Kidney epithelial cell (primary cell): ENCODE data around the gene BOLA1. TPM values are rescaled to one million over a fixed set of nuclear protein-coding genes. Genes with fewer than 3 reads are reported as not detected.

Source experiments
- DNase-seq: peaks from one replicate; pipeline ENCODE4 v3.0.0-alpha.2; 2010; ENCODE audit warnings: low read depth
- H3K27me3 ChIP-seq: 2 replicates; pipeline ENCODE4 v1.6.0; 2011; ENCODE audit warnings: low read length; ENCODE audit not compliant: control insufficient read depth, insufficient read depth
- H3K36me3 ChIP-seq: 2 replicates; pipeline ENCODE4 v1.5.1; 2011; ENCODE audit warnings: low read length; ENCODE audit not compliant: control insufficient read depth, insufficient read depth
- H3K4me3 ChIP-seq: 2 replicates; pipeline ENCODE4 v1.5.1; 2011; ENCODE audit warnings: low read depth, mild to moderate bottlenecking, control low read depth, low read length
- total RNA-seq: library from RNA; depleted of rRNA; stranded (reverse); fragments of >200 nt; gene quantifications from 2 replicates; pipeline ENCODE4 v1.2.3, GENCODE V29; 2015
- TF ChIP-seq, protein P1 (sequence below): IDR thresholded peaks from 2 replicates; pipeline ENCODE4 v1.5.1; 2011; ENCODE audit warnings: mild to moderate bottlenecking, moderate library complexity, low read length, control low read depth, inconsistent platforms; ENCODE audit not compliant: insufficient read depth, poor library complexity, severe bottlenecking

The BOLA1 gene
- total RNA-seq, 1 donor from 2014 or later = 17.7 TPM

DNA sequence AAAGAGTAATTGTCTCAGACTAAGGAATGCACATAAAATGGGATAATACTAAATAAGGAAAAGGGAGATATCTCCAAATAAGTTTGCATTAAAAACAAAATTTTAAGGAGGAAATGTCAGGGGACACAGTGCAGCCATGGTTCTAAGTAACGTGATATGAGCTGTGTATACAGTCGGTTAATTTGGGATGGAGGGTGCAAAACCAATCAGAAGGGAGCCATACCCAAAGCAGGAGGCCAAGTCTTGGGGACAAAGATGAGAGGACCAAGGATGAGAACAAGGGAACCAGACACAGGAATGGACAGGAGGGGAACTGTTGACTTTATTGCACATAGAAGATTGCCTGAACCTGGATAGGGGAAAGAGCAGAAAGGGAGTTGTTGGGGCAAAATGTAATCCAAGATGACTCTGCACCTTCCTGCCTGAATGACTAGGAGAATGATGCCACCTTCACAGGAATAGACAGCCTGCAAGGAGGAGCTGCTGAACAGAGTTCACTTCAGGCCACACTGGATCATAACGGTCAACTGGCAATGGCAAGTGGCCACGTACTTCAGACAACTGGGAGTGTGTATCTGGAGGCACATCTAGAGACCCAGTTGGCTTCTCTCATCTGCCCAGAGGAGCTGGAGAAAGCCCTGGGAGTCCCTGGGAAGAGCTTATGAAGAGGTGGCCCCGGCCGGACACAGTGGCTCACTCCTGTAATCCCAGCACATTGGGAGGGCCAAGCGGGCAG, 22.0 kb upstream of the BOLA1 start:
- DNase-seq = no peak
- TF ChIP-seq, protein P1, sequence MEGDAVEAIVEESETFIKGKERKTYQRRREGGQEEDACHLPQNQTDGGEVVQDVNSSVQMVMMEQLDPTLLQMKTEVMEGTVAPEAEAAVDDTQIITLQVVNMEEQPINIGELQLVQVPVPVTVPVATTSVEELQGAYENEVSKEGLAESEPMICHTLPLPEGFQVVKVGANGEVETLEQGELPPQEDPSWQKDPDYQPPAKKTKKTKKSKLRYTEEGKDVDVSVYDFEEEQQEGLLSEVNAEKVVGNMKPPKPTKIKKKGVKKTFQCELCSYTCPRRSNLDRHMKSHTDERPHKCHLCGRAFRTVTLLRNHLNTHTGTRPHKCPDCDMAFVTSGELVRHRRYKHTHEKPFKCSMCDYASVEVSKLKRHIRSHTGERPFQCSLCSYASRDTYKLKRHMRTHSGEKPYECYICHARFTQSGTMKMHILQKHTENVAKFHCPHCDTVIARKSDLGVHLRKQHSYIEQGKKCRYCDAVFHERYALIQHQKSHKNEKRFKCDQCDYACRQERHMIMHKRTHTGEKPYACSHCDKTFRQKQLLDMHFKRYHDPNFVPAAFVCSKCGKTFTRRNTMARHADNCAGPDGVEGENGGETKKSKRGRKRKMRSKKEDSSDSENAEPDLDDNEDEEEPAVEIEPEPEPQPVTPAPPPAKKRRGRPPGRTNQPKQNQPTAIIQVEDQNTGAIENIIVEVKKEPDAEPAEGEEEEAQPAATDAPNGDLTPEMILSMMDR = no peak
- Histone ChIP-seq H3K27me3 (no peaks in the 10 kb centered on the region), H3K36me3 (no peaks in the 10 kb centered on the region), H3K4me3 (no peak overlapping the region)

DNA sequence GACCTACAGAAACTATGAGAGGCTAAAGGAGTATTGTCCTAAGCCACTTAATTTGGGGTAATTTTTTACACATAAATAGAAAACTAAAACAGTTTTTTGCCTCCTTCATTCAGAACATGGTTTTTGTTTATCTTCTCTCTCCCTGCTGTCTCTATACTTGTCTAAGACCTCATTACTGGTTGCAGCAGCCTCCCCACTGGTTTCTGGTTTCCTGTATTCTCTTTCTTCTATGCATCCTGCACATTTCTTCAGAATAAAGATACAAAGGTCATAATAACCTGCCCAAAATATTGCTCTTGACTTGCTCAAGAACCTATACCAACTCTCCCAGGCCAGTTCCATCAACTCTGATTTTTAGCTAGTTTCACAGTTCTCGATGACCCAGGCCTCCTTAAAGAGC, 19.8 kb upstream of the BOLA1 start:
- TF ChIP-seq, protein P1 = no peak
- H3K4me3 ChIP-seq = no peak overlapping the region
- no peaks in the 10 kb centered on the region for H3K36me3 ChIP-seq
- no peaks in the 10 kb centered on the region for H3K27me3 ChIP-seq
- no peak for DNase-seq

DNA sequence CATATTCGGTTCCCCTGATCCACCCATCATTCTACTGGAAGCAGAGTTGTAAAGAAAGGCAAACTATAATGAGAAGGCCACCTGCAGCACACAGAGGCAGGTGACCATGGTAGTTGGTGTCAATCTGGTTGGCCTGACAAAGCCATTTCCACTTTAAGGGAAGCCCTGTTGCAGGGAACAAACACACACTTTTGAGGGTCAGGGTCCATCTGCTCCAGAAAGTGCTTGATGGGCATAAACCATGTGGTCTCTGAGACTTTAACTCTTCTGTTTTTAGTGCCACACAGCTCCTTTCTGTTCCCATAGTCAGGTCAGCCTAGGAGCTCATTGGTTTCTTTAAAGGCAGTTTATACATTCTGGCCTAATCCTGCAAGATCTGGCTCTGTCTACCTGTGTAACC, 17.5 kb upstream of the BOLA1 start:
- TF ChIP-seq, protein P1 = no peak
- DNase-seq = no peak
- H3K27me3 ChIP-seq = no peaks in the 10 kb centered on the region
- no peaks in the 10 kb centered on the region for H3K36me3 ChIP-seq
- H3K4me3 ChIP-seq = no peak overlapping the region

DNA sequence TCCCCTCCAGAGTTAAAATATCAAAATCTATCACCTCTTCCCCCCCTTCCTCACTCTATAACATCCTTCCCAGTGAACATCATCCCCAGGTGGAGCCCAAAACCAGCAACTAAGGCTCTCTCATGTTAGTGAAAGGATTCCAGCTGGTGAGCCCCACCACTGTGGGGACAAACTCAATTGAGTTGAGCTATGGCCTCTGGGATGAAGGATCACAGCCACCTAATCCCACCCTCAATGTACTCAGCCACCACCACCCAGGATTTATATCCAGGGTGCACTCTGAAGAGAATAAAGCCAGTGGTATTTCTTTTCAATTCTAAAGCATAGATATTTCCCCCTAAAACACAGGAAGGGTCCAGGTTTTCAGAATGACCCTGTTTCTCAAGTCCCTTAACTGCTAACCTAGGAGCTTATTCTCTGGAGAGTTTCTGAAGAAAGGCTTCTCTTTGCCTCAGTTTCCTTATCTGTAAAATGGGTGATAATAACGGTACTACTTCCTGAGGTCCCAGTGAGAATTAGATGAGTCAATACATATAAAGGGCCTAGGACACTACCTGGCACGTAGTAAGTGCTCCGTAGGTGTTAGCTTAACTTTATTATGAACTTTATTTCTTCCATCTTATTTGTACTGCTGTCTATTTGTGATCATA, 15.6 kb upstream of the BOLA1 start:
- TF ChIP-seq, protein P1 = no peak
- Histone ChIP-seq H3K27me3 (no peaks in the 10 kb centered on the region), H3K4me3 (no peak overlapping the region), H3K36me3 (no peaks in the 10 kb centered on the region)
- no peak for DNase-seq

DNA sequence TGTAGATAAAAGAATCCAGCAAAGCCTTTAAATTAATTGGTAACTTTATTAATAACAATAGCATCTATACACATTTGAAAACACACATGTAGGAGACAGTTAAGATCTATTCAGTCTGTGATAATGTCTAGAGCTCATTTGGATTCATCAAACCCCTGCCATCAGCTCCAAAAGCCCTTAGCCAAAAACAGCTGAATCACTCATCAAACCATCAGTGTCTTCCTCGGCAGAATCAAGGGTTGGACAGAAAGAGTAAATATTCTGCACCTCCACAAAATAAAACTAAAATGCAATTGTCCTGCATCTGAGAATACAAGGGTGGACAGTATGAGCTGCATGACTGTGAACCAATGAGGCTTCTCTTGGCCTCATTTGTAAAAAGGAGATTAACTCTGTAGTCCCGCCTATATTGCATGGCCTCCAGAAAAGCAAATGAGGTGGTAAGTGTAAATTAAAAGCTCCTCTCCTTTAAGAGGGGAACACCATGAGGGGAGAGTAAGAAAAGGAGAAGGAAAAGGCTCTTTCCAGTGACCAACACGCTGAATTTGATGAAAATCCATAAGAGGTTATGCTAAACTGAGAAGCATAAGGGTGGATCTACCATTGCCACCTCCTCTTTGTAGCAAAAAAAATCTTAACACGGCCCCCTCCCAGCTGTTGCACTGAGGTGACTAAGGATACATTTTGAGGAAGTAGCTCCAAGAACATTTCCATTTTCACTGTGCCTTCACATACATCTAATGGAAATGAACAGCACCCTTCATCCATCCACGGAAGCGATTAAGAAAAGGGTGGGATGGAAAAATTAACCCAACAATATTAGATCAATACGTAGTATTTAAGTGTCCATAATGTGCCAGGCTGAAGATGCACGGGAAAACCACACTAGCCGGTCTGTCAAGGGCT, 14.7 kb upstream of the BOLA1 start:
- TF ChIP-seq, protein P1 = no peak
- Histone ChIP-seq H3K4me3 (peak overlapping the region; percentile 60), H3K36me3 (no peaks in the 10 kb centered on the region), H3K27me3 (no peaks in the 10 kb centered on the region)
- no peak for DNase-seq
